ENCODE results near the gene ARID2.

- no peak for TF ChIP-seq CTCF (tag by site-specific recombination; IDR thresholded peaks at IDR 0.05)
- TF ChIP-seq REST (tag by site-specific recombination; IDR thresholded peaks at IDR 0.05), result no peak
- TF ChIP-seq ZNF549 (tag by site-specific recombination; IDR thresholded peaks at IDR 0.05), result no peak
- no peak for TF ChIP-seq ZNF221 (tag by site-specific recombination; IDR thresholded peaks at IDR 0.05; ENCODE audit: borderline replicate concordance)
- no peak for TF ChIP-seq ZBTB26 (tag by site-specific recombination; optimal IDR thresholded peaks at IDR 0.05)
- no peak for TF ChIP-seq ZNF274 (IDR thresholded peaks at IDR 0.05; ENCODE audit: low read length)
- TF ChIP-seq ZNF274 (tag by site-specific recombination; IDR thresholded peaks at IDR 0.05; ENCODE audit: borderline replicate concordance), result no peak
- no peak for TF ChIP-seq ZBTB8A (tag by site-specific recombination; IDR thresholded peaks at IDR 0.05)
- no peak for TF ChIP-seq PRDM10 (tag by site-specific recombination; IDR thresholded peaks at IDR 0.05)
- TF ChIP-seq SCRT1 (tag by site-specific recombination; IDR thresholded peaks at IDR 0.05; ENCODE audit: borderline replicate concordance), result no peak
- TF ChIP-seq ZFP41 (tag by site-specific recombination; IDR thresholded peaks at IDR 0.05; ENCODE audit: borderline replicate concordance), result no peak
Measured at GRCh38 chr12:45898094-45898493, 168.6 kb downstream of the ARID2 start.

Measured in HEK293 (cell line).